ENCODE data around the gene TAS1R1.

The TAS1R1 gene

DNA sequence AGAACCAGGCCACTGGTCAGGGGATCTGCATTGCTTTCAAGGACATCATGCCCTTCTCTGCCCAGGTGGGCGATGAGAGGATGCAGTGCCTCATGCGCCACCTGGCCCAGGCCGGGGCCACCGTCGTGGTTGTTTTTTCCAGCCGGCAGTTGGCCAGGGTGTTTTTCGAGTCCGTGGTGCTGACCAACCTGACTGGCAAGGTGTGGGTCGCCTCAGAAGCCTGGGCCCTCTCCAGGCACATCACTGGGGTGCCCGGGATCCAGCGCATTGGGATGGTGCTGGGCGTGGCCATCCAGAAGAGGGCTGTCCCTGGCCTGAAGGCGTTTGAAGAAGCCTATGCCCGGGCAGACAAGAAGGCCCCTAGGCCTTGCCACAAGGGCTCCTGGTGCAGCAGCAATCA is 19.7 kb downstream of the TAS1R1 start:
- DNase-seq = no peak

- no peak for DNase-seq
These were observed 22.9 kb downstream of the TAS1R1 start for GRCh38 chr1:6577831-6578525.

DNA sequence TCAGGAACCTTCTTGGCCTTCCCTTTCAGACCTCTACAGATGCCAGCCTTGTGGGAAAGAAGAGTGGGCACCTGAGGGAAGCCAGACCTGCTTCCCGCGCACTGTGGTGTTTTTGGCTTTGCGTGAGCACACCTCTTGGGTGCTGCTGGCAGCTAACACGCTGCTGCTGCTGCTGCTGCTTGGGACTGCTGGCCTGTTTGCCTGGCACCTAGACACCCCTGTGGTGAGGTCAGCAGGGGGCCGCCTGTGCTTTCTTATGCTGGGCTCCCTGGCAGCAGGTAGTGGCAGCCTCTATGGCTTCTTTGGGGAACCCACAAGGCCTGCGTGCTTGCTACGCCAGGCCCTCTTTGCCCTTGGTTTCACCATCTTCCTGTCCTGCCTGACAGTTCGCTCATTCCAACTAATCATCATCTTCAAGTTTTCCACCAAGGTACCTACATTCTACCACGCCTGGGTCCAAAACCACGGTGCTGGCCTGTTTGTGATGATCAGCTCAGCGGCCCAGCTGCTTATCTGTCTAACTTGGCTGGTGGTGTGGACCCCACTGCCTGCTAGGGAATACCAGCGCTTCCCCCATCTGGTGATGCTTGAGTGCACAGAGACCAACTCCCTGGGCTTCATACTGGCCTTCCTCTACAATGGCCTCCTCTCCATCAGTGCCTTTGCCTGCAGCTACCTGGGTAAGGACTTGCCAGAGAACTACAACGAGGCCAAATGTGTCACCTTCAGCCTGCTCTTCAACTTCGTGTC is 23.7 kb downstream of the TAS1R1 start:
- DNase-seq = no peak

- peak; percentile 95 for DNase-seq
These were observed 24.4 kb downstream of the TAS1R1 start, which contains the start of gene ZBTB48 for GRCh38 chr1:6579374-6580118. TSS of gene ZBTB48 (plus strand) at chr1:6579994. CDS start at chr1:6580610, 616 bp downstream.

GRCh38 chr1:6580119-6580592 is 25.0 kb downstream of the TAS1R1 start:
- DNase-seq = no peak

DNA sequence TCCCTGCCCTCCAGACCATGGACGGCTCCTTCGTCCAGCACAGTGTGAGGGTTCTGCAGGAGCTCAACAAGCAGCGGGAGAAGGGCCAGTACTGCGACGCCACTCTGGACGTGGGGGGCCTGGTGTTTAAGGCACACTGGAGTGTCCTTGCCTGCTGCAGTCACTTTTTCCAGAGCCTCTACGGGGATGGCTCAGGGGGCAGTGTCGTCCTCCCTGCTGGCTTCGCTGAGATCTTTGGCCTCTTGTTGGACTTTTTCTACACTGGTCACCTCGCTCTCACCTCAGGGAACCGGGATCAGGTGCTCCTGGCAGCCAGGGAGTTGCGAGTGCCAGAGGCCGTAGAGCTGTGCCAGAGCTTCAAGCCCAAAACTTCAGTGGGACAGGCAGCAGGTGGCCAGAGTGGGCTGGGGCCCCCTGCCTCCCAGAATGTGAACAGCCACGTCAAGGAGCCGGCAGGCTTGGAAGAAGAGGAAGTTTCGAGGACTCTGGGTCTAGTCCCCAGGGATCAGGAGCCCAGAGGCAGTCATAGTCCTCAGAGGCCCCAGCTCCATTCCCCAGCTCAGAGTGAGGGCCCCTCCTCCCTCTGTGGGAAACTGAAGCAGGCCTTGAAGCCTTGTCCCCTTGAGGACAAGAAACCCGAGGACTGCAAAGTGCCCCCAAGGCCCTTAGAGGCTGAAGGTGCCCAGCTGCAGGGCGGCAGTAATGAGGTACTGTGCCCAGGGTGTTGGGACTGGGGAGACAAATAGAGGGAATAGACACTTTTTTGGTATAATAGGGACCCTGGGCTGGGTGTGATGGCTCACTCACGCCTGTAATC is 25.7 kb downstream of the TAS1R1 start:
- no peak for DNase-seq

GRCh38 chr1:6581561-6582305 is 26.6 kb downstream of the TAS1R1 start:
- no peak for DNase-seq

- DNase-seq = no peak
These were observed 27.3 kb downstream of the TAS1R1 start for GRCh38 chr1:6582370-6582769.

DNA sequence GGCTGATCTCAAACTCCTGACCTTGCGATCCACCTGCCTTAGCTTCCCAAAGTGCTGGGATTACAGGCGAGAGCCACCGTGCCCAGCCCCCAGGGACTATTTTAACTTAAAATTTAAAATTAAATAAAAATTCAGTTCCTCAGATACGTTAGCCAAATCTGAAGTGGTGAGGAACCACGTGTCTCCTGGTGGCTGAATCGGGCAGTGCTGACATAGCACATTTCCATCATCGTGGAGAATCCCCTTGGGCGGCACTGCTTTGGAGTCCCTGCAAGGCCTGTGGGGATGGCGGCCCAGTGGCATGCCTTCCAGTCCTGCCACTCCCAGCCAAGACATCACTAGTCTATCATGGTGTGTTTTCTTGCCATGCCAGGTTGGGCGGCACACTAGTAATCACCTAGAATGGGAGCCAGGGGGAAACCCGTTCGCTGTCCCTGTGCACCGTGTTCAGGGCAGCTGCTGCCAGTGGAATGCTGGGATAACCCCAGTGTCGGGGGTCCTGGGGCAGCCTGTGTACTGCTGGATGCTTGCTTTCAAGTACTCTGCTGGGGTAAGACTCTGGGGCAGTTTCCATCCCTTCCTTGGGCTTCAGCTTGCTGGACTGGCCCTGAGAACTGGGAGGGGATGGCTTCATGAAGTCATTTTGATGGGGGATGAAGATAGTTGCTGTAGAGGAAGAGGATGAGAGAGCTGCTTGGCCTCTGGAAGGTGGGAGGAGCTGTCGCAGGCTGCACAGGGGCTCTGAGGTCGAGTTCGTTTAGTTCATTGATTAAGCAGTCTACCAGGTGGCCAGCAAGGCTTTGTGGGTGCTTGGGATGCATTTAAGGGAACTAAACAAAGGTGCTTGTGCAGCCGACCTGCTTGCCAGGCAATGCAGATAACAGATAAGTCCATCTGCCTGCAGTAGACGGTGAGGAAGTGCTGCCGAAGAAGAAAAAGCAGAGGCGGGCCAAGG is 29.3 kb downstream of the TAS1R1 start:
- DNase-seq = no peak

DNA sequence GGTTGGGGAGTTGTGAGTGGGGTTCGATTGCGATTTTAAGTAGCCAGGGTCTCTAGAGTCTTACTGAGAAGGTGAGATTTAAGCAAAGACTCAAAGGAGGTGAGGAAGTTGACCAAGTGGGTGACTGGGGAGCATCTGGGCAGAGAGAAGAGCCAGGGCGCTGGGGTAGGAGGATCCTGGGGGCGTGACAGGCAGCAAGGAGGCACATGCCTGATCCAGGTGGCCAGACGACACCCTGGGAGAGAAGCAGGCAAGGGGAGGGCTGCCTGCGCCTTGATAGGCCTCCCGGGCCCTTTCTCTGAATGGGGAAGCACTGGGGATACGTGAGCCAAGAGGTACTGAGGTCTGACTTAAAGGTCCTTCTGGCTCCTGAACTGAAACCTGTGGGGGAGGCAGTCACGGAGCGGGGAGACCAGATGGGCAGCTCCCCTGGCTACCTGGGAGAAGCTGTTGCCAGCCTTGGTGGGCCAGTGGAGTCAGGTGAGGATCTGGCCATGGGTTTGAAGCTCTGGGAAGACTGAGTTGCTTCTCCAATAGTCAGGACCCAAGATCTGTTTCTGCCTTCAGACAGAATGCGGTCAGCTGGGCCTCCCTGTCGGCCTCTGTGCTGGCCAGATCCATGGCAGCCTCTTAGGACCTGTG is 30.1 kb downstream of the TAS1R1 start:
- DNase-seq = no peak

DNA sequence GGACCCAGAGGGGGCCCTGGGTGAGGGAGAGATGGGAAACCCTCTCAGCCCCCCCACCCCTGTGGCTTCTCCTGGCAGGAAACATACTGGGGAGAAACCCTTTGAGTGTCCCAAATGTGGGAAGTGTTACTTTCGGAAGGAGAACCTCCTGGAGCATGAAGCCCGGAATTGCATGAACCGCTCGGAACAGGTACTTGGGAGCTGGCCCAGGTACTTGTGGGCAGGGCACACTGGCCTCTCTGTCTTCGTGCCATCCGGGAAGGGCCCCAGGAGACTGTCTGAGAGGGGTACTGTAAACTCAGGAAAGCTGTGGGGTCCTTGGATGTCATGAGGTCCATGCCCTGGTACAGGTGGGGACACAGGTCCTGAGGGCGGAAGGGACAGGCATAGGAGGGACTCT is 30.7 kb downstream of the TAS1R1 start:
- no peak for DNase-seq

GRCh38 chr1:6586404-6586816 is 31.3 kb downstream of the TAS1R1 start:
- DNase-seq = no peak

DNA sequence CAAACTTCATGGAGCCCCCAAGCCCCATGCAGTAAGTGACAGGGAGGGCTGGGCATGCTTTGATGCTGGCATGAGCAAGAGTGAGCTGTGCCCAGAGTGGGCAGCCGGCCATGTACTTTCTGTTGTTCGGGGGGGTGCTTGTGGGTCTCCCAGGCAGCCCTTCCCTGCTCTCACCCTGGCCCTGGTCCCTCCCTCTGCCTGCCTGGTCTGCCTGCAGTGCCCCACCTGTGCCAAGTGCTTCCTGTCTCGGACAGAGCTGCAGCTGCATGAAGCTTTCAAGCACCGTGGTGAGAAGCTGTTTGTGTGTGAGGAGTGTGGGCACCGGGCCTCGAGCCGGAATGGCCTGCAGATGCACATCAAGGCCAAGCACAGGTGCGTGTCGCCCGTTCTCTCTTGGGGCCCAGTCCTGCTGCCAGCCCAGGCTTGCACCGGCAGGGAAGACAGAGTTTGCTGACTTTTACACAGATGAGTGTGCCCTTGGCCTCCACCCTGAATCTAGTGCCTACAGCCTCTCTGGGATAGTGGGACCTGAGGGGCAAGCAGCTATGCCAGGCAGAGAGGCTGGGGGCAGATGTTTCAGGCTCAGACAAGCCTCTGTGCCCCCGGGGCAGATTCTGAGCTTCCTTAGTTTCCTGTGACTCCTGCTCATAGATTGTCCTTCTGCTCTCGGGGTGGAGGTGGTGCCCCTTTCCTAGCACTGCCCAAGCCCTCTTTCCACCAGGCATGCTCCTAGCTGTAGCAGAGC is 32.3 kb downstream of the TAS1R1 start:
- no peak for DNase-seq

DNA sequence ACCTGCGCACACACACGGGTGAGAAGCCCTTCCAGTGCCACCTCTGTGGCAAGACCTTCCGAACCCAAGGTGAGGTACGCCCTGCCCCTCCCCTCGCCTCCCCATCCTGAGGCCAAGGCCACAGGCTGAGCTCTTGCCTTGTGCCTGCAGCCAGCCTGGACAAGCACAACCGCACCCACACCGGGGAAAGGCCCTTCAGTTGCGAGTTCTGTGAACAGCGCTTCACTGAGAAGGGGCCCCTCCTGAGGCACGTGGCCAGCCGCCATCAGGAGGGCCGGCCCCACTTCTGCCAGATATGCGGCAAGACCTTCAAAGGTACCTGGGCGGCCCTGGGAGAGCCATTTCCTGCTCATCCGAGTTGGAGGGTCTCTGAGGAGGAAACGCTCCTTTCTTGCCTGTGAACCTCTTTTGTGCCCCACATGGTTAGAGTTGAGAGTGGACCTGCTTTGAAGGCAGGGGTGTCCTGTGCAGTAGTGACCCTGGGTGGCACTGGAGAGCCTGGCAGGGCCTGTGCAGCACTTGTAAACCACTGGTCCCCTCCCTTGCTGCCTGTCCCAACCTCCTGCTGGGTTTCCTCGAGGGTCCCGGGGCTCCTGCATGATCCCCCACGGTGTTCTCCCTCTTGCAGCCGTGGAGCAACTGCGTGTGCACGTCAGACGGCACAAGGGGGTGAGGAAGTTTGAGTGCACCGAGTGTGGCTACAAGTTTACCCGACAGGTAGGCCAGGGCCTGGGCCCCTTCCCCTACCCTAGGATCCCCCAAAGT is 33.2 kb downstream of the TAS1R1 start:
- DNase-seq = no peak

DNA sequence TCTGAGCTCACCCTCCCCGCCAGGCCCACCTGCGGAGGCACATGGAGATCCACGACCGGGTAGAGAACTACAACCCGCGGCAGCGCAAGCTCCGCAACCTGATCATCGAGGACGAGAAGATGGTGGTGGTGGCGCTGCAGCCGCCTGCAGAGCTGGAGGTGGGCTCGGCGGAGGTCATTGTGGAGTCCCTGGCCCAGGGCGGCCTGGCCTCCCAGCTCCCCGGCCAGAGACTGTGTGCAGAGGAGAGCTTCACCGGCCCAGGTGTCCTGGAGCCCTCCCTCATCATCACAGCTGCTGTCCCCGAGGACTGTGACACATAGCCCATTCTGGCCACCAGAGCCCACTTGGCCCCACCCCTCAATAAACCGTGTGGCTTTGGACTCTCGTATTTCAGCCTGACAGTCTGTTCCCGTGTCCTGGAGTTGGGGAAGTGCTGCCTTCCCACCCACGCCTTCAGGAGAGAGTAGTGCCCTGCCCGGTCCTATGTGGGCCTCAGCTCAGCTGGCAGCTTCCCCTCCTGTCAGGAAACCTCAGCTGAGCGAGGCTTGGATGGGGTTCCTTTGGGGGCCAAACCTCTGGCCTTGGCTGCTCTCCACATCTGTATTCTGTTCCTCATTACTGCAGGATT is 33.9 kb downstream of the TAS1R1 start:
- DNase-seq = no peak

DNA sequence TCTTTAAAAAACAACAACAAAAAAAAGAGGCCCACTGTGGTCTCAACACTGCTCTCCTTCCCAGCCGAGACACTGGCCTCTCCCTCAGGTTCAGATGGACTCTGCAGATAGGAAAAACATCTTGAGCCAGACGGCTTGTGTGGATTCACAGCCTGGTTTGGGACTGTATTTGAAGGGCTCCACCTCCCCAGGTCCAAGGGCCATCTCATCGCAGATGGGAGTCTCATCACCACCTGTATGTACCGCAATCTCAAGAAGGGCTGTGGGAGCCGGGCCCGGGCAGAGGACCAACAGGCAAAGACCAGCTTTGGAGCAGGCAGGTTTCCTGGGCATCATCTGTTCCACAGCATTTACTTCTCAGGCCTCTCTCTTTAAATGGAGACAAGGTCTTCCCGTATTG is 34.9 kb downstream of the TAS1R1 start:
- DNase-seq = no peak

- no peak for DNase-seq
These were observed 36.1 kb downstream of the TAS1R1 start for GRCh38 chr1:6591222-6591621.

DNA sequence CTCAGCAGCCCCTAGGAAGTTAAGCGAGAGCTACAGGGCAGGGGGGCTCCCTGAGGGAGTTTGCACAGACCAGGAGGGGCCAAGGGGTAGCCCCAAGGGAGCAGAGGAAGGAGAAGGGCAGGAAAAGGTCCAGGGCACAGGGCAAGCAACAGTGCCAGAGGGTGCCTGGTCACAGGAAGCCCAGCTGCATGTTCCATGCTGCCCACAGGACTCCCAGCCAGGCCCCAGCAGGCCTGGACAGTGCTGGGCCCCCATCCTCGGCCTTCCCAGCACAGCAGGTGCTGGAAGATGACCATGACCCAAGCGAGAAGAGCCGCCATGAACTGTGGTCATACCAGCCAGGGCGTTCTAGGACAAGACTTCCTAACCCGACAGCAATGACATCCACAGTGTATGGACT is 36.5 kb downstream of the TAS1R1 start:
- no peak for DNase-seq
